BJ (cell line): ENCODE data around the gene OCLN. TPM values are rescaled to one million over a fixed set of nuclear protein-coding genes. Genes with fewer than 3 reads are reported as not detected.
A peak's percentile ranks its signal among the peaks of the same experiment; 100 is the strongest.

Experiments
- CTCF ChIA-PET: fragments of 350-600 bp; formaldehyde crosslinking; extraction: SDS; loops from one replicate; lab custom pipeline; 2021; ENCODE audit warnings: antibody characterized with exemption, inconsistent platforms; lab: Yijun Ruan, JAX
- POLR2A ChIA-PET: fragments of 300-600 bp; sonication (Branson Sonifier 250); formaldehyde crosslinking; extraction: SDS; loops from one replicate; lab custom pipeline; 2021; ENCODE audit warnings: antibody characterized with exemption; lab: Charles Lee
- DNase-seq: peaks from one replicate; pipeline ENCODE4 v3.0.0-alpha.2; 2011; ENCODE audit warnings: low read depth
- H3K27me3 ChIP-seq: 2 replicates; pipeline ENCODE4 v1.6.0; 2011; ENCODE audit warnings: low read length; ENCODE audit not compliant: control insufficient read depth, insufficient read depth
- H3K36me3 ChIP-seq: 2 replicates; pipeline ENCODE4 v1.5.1; 2011; ENCODE audit warnings: low read length; ENCODE audit not compliant: control insufficient read depth, insufficient read depth
- H3K4me3 ChIP-seq: 2 replicates; pipeline ENCODE4 v1.5.1; 2011; ENCODE audit warnings: low read depth, mild to moderate bottlenecking, control low read depth, low read length
- CTCF ChIP-seq: IDR thresholded peaks from 2 replicates; pipeline ENCODE4 v1.5.1; 2011; ENCODE audit warnings: low read depth, mild to moderate bottlenecking, control low read depth, inconsistent platforms, low read length, moderate library complexity; ENCODE audit not compliant: insufficient read depth
- polyA plus RNA-seq: library from polyadenylated mRNA; depleted of rRNA; stranded (reverse); fragments of >200 nt; gene quantifications from 2 replicates; pipeline ENCODE4 v1.2.3, GENCODE V29; 2011

Gene OCLN
- polyA plus RNA-seq, 1 experiment = 0.25 TPM

GRCh38 chr5:69485471-69485870, 7.1 kb upstream of the OCLN start:
- no peaks in the 10 kb centered on the region for H3K36me3 ChIP-seq
- no peak overlapping the region for H3K4me3 ChIP-seq
- no peaks in the 10 kb centered on the region for H3K27me3 ChIP-seq
- ChIA-PET CTCF (no interaction called here), POLR2A (no interaction called here)
- DNase-seq = no peak
- no peak for TF ChIP-seq CTCF

GRCh38 chr5:69489246-69489645, 3.3 kb upstream of the OCLN start:
- no peak for DNase-seq
- H3K36me3 ChIP-seq = no peaks in the 10 kb centered on the region
- H3K4me3 ChIP-seq = no peak overlapping the region
- ChIA-PET POLR2A (no interaction called here), CTCF (no interaction called here)
- TF ChIP-seq CTCF = no peak
- H3K27me3 ChIP-seq = peaks cover 24% of the 10 kb centered on the region

GRCh38 chr5:69491027-69491426, 1.6 kb upstream of the OCLN start:
- CTCF ChIA-PET = no interaction called here
- POLR2A ChIA-PET = no interaction called here
- H3K27me3 ChIP-seq = peaks cover 27% of the 10 kb centered on the region
- no peaks in the 10 kb centered on the region for H3K36me3 ChIP-seq
- H3K4me3 ChIP-seq = no peak overlapping the region
- no peak for DNase-seq
- no peak for TF ChIP-seq CTCF

GRCh38 chr5:69491838-69492390, 676 bp upstream of the OCLN start:
- TF ChIP-seq CTCF = no peak
- no peak for DNase-seq
- ChIA-PET POLR2A (no interaction called here), CTCF (no interaction called here)
- no peaks in the 10 kb centered on the region for H3K36me3 ChIP-seq
- H3K4me3 ChIP-seq = peak overlapping the region; percentile 50; the same call in 1 of the 2 replicates
- H3K27me3 ChIP-seq = peaks cover 27% of the 10 kb centered on the region

- ChIA-PET POLR2A (no interaction called here), CTCF (no interaction called here)
- TF ChIP-seq CTCF = no peak
- no peaks in the 10 kb centered on the region for H3K36me3 ChIP-seq
- H3K4me3 ChIP-seq = peak overlapping the region; percentile 50
- H3K27me3 ChIP-seq = peaks cover 27% of the 10 kb centered on the region
- no peak for DNase-seq
These were observed 369 bp downstream of the OCLN start for GRCh38 chr5:69492923-69493395.
